ENCODE measurements around the gene VOPP1.

- TF ChIP-seq CTCF (IDR thresholded peaks at IDR 0.05 in 2 of 3, conservative IDR thresholded peaks at IDR 0.05 in 1 of 3; ENCODE audit: insufficient read depth in 2 of 3, low read depth in 1 of 3, low read length in 3 of 3) (no peak), ZBTB40 (IDR thresholded peaks at IDR 0.05) (no peak), ZBTB40 (CRISPR knock-in tag; IDR thresholded peaks at IDR 0.05) (no peak), REST (IDR thresholded peaks at IDR 0.05; ENCODE audit: borderline replicate concordance) (no peak), REST (CRISPR knock-in tag; IDR thresholded peaks at IDR 0.05; ENCODE audit: low read depth) (no peak), ZNF717 (CRISPR knock-in tag; IDR thresholded peaks at IDR 0.05) (no peak), ZNF311 (CRISPR knock-in tag; IDR thresholded peaks at IDR 0.05) (no peak), CBFB (CRISPR knock-in tag; IDR thresholded peaks at IDR 0.05) (no peak), FOSL1 (tag; conservative IDR thresholded peaks at IDR 0.05) (no peak), ZNF143 (CRISPR knock-in tag; IDR thresholded peaks at IDR 0.05) (no peak)
Observed at GRCh38 chr7:55526329-55526728, 46.0 kb downstream of the VOPP1 start.
